Ramos (cell line): ENCODE data around the gene ZMIZ1.

ENCODE experiments used
- in situ Hi-C: fragments of 300-500 bp; cut with MboI; formaldehyde crosslinking; loops from one replicate; pipeline ENCODE4 v1.14.3; 2022; ENCODE audit warnings: low sequenced_read_pairs; ENCODE audit not compliant: unreplicated experiment

ZMIZ1 gene

DNA sequence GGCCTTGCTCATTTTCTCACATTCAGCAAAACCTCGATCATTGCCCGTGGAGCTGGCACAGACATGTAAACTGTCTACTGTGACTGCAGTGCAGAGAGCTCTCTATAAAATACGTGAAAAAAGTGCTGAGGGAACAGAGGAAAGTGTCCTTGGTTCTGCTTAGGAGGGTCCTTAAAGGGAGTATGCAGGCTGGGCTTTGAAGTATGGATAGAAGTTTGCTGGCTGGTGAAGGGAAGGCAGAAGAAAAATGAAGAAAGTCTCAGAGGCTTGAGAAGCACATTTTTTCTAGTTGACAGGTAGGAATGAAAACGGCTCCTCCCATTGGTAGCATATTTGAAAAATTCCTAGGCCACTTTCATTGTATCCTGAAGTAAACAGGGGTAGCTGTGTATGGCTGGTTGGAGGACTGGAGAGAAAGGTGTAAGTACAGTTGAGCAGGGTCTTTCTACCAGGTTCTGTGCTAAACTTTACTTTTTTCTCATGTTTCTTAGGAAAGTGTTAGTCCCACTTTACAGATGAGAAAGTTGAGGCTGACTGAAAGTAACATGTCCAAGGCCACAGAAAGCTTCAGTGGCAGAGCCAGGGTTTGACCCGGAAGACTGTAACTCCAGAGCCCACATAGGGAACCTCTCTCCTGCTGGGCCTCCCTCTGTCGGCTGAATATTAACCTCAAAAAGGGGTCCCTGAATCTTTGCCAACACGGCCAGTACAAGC lies 215.5 kb downstream of the ZMIZ1 start:
- in situ Hi-C loops = no loop called here

GRCh38 chr10:79285315-79286197 lies 216.8 kb downstream of the ZMIZ1 start:
- in situ Hi-C loops = no loop called here

- in situ Hi-C loops = no loop called here
Observed at GRCh38 chr10:79286318-79286951, 217.7 kb downstream of the ZMIZ1 start.

GRCh38 chr10:79287973-79288723 lies 219.4 kb downstream of the ZMIZ1 start:
- in situ Hi-C loops = no loop called here

- in situ Hi-C loops = no loop called here
Observed at GRCh38 chr10:79289801-79290200, 221.0 kb downstream of the ZMIZ1 start.

DNA sequence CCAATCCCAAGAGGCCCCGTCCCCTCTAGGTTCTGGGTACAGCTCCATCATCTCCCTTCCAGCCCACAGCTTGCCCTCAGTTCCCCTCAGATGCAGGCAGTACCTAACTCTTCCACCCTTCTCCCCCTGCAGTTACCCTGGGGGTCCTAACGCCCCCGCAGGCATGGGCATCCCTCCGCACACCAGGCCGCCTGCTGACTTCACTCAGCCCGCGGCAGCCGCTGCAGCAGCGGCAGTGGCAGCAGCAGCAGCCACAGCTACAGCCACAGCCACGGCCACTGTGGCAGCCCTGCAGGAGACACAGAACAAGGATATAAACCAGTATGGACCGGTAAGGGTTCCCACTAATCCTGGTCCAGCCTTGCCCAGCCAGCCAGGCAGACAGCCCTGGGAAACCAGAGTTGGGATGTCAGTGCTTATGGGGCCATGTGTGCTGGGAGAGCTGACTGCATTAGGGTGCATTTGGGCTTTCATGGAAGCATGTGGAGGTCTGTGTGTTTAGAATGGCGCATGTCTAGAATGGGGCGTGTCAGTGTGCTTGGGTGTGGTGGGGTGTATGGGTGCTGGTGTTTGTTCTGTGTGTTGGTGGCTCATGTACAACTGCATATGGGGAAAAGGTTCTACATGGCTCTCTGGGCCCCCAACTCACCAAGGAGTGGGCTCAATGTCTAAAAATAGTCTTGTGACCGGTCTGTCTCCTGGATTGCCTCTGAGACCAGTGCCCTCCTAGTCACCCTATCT lies 223.4 kb downstream of the ZMIZ1 start:
- in situ Hi-C loops = no loop called here

DNA sequence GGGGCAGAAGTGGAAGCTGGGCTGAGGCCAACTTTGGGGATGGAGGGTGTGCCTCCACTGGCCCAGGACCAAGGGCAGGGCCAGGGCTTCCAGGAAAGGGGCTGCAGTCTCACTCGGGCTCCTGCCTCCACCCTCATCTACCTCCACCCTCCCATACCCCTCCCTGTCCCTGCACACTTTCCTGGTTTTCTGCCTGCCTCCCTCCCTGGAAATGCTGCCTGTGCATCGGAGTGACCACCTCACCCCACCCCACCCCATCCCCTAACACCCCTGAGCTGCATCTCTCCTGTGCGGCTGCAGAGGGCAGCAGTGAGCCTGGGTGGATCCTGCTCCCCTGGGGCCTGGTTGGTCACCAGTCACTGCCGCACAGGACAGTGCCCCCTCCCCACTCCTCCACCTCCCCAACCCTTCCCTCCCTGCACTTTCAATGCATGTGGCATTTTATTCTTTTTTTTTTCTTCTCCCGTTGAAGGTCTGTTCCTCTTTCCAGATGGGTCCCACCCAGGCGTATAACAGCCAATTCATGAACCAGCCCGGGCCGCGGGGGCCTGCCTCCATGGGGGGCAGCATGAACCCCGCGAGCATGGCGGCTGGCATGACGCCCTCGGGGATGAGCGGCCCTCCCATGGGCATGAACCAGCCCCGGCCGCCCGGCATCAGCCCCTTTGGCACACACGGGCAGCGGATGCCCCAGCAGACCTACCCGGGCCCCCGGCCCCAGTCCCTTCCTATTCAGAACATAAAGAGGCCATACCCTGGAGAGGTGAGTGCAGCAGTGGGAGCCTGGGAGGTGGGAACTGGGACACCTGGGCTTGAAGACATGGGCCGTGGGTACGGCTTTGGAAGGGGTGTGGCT lies 224.4 kb downstream of the ZMIZ1 start:
- in situ Hi-C loops = no loop called here

- in situ Hi-C loops = no loop called here
Observed at GRCh38 chr10:79293841-79294581, 225.2 kb downstream of the ZMIZ1 start.

DNA sequence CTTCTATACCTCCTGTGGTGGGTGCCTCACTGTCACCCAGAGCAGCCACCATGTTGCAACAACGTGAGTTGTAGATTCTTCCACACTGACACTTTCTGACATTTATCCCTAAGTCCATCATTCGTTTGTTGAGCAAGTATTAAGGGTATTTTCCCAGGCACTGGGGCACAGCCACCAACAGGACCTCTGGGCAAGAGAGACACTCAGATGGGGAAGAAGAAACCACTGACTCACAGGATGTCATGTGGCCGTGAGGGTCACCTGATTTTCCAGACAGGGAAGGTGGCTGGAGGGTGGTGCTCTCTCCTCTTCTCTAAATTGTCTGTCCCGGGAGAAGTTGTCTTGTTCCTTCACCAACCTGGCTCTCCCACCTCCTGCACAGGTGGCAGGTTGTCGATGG lies 226.8 kb downstream of the ZMIZ1 start:
- in situ Hi-C loops = no loop called here

- in situ Hi-C loops = no loop called here
Observed at GRCh38 chr10:79296431-79296830, 227.7 kb downstream of the ZMIZ1 start.

DNA sequence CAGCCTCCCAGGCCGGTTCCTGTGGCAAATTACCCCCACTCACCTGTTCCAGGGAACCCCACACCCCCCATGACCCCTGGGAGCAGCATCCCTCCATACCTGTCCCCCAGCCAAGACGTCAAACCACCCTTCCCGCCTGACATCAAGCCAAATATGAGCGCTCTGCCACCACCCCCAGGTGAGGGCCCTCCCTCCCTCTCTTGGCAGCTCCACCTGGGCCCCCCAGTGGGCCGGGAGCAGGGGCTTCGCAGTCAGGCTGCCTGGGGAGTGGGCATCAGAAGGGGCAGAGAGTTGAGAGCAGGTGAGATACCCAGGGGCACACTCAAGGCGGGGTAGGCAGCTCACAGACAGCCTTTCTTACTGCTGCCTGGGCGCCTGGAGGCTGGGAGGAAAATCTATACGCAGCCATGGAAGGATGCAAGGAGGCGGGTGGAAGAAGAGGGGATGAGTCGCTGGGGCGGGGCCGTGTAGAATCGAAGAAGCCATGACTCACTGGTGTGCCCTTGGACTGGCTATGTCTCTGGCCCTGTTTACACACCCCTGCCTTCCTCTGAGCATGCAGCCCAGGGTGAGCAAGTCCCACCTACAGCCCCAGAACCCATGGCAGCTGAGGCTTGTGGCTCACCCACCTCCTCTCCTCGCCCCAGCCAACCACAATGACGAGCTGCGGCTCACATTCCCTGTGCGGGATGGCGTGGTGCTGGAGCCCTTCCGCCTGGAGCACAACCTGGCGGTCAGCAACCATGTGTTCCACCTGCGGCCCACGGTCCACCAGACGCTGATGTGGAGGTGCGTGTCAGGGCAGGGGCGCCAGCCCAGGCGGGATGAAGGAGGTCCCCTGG lies 229.9 kb downstream of the ZMIZ1 start:
- in situ Hi-C loops = no loop called here

DNA sequence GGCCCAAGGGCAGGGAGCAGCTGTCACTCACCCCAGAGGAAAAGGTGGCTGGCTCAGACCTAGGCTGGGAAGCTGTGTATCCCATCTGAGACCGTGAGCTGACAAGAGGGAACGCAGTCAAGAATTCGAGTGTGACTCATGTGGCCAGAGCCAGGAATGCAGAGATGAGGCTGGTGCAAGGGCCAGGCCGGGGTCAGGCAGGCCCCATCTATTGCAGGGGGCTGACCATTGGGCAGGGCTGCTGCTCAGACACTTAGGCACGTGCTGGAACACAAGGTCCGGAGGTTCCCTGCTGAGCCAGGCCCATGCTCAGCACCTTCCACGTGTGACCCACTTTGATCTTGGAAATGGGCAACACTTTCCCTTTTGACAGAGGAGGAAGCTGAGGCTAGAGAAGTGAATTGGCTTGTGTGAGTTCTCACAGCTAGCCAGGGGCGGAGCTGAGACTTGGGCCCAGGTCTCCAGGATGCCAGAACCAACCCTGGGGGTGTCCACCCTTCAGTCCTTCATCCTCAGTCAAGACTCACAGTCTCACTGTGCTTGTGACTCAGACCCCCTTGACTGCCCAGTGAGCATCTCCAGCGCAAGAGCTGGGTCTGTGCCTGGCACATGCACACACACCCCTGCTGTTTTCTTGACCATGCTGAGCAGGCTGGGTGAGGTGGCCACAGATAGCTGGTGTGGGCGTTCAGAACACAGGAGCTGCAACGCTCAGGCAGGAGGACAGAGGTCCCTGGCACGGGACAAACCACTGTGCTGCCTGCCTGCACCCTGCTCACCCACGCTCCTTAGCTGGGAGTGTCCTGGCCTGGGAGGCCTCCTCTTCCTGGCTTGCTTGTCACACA lies 230.9 kb downstream of the ZMIZ1 start:
- in situ Hi-C loops = no loop called here

DNA sequence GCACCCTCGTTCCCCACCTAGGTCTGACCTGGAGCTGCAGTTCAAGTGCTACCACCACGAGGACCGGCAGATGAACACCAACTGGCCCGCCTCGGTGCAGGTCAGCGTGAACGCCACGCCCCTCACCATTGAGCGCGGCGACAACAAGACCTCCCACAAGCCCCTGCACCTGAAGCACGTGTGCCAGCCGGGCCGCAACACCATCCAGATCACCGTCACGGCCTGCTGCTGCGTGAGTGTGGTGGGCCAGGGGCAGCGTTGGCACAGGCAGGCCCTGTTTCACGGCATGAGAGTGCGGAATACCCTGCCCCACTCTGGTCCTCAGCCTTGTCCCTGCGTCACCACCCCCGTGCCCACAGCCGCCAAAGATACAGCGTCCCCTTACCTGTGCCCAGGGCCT lies 231.9 kb downstream of the ZMIZ1 start:
- in situ Hi-C loops = no loop called here

- in situ Hi-C loops = no loop called here
Observed at GRCh38 chr10:79301754-79302530, 233.2 kb downstream of the ZMIZ1 start.

DNA sequence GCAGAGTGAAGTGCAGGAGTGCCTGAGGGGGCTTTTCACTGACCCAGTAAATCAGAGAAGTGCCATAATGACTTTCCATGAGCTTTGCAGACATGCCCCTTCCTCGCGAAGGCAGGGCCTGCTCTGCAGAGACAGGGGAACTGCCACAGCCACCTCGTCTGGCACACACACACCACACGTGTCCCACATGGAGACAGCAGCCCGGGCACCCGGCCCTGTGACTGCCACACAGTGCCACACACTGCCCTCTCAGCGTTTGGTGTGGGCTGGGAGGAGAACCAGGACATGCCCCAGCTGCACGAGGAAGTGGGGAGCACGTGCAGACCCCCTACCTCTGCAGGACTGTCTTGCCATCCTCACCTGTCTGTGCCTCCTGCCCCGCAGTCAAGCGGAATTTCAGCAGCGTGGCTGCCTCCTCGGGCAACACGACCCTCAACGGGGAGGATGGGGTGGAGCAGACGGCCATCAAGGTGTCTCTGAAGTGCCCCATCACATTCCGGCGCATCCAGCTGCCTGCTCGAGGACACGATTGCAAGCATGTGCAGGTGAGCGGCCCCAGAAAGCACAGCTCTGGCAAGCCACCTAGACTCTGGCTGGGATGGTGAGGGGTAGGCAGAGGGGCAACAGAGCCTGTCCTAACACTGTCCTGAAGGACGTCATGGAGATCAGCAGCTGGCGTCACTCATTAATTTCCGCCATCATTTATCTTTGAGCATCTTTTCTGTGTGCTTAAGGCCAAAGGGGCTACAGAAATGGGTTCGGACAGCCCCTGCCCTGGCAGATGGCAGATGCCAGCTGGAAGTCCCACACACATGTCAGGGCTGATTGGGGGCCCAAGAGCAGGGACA lies 235.1 kb downstream of the ZMIZ1 start:
- in situ Hi-C loops = no loop called here
